GM12801 (cell line): ENCODE data around the gene PRSS36.

Experiments used
- CTCF ChIP-seq: IDR thresholded peaks from one replicate; pipeline ENCODE4 v1.5.1; 2011; ENCODE audit warnings: control low read depth; ENCODE audit not compliant: insufficient read length; ENCODE audit errors: extremely low read depth

The PRSS36 gene

GRCh38 chr16:31109622-31110021, 40.2 kb downstream of the PRSS36 start:
- no peak for TF ChIP-seq CTCF

DNA sequence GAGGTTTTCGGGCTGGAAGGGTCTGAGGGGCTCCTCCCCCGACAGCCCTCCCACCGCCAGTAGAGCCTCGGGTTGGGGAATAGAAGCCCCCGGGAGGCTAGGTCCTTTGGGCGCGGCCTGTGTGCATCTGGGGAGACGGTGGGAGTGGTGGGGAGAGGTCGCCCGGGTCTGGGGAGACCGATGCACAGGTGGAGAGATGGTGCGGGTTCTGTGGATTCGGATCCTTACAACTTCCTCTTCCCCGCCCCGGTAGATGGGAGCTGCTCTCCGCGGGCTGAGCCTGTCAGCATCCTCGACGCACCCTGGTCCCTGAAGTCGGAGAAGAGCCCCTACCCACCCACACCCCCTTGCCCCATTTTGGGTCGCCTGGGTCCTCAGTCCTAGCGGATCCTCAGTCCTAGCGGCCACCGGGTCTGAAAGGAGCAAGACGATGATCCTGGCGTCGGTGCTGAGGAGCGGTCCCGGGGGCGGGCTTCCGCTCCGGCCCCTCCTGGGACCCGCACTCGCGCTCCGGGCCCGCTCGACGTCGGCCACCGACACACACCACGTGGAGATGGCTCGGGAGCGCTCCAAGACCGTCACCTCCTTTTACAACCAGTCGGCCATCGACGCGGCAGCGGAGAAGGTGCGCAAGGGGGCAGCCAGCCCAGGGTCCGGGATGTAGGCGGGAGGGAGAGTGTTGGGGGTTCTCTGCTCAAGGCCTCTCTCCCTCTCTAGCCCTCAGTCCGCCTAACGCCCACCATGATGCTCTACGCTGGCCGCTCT, 40.9 kb downstream of the PRSS36 start:
- no peak for TF ChIP-seq CTCF

DNA sequence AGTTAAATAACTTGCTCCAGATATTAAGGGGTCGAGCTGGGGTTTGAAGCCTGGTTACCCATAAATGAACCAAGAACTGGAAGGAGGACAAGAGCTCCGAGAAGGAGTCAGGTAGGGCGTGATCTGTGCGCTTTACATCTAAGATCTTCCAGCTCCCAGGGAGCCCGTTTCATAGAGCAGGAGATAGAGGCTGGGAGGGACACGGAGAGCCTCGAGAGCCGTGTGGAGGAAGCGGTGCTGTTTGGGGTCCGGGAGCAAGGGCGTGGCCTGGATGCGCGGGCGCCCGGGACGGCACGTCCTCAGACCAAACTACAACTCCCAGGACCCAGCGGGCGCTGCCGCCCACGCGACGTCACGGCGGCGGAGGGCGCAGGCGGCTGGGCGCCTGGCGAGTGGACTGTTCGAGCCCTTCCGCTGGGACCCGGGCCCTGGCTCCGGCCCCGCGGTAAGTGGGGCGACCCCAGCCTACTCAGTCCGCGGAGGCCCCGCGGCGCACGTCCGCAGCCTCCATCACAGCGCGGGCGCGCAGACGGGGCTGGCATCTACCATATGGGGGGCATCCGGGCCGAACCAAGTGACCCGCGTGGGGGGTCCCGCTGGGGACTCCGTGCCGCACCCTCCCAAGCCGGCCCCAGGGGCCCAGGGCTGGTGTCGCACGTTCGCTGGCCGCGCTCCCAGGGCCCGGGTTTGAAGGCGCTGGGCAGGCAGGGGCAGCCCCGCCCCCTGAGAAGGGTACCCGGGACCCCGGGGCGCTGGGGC, 41.7 kb downstream of the PRSS36 start, which contains the start of gene BCKDK:
TSS of gene BCKDK (plus strand) at position 352 of the 759 bp plus-strand sequence. CDS start 838 bp downstream, outside the sequence.
- no peak for TF ChIP-seq CTCF

GRCh38 chr16:31107465-31107867, 42.4 kb downstream of the PRSS36 start:
- no peak for TF ChIP-seq CTCF

- no peak for TF ChIP-seq CTCF
Observed at GRCh38 chr16:31106509-31107464, 43.1 kb downstream of the PRSS36 start.

GRCh38 chr16:31105677-31106213, 44.1 kb downstream of the PRSS36 start:
- no peak for TF ChIP-seq CTCF
